Transverse colon (tissue), 4 donors: ENCODE data around the gene HAPLN1. TPM values are rescaled to one million over a fixed set of nuclear protein-coding genes. Genes with fewer than 3 reads are reported as not detected.
"Not testable (repeated sequence)": the region's sequence is repeated elsewhere in the genome, so short reads cannot be mapped to it uniquely, and the experiment has no call there.

Source experiments
- DNase-seq: peaks from one replicate; pipeline ENCODE4 v3.0.0-alpha.2; 2019
- H3K27ac ChIP-seq, 4 donors: fragments of 200-600 bp; sonication (generic); 2 replicates each; pipeline ENCODE4 v1.5.1; 2016 to 2018; ENCODE audit warnings: inconsistent platforms in 4 of 4
- H3K27me3 ChIP-seq: fragments of 200-600 bp; sonication (generic); 2 replicates; pipeline ENCODE4 v1.5.1; 2017; ENCODE audit warnings: inconsistent platforms
- H3K36me3 ChIP-seq, 4 donors: fragments of 200-600 bp; sonication (generic); 2 replicates each; pipeline ENCODE4 v1.5.1; 2017 to 2019; ENCODE audit warnings: inconsistent platforms in 4 of 4
- H3K4me1 ChIP-seq, 4 donors: fragments of 200-600 bp; sonication (generic); 2 replicates each; pipeline ENCODE4 v1.5.1; 2017 to 2020; ENCODE audit warnings: inconsistent platforms in 4 of 4
- H3K4me3 ChIP-seq, 4 donors: fragments of 200-600 bp; sonication (generic); 1 replicate in 1 of 4; 2 replicates in 3 of 4; pipeline versions ENCODE4 v1.5.1 to v1.6.1; 2017 to 2019; ENCODE audit warnings: inconsistent platforms in 4 of 4
- H3K9me3 ChIP-seq, 2 donors: fragments of 200-600 bp; sonication (generic); 2 replicates each; pipeline ENCODE4 v1.5.1; 2017 to 2019; ENCODE audit warnings: inconsistent platforms in 2 of 2
- CTCF ChIP-seq, 5 experiments: fragments of 200-600 bp in 3 of 5; fragments of 450-650 bp in 2 of 5; sonication (generic) in 3 of 5; IDR thresholded peaks; 1 replicate in 2 of 5; 2 replicates in 3 of 5; pipeline ENCODE4 v1.5.1; 2016 to 2017; ENCODE audit warnings: antibody characterized with exemption in 5 of 5, inconsistent platforms in 3 of 5, mild to moderate bottlenecking in 2 of 5, moderate library complexity in 1 of 5
- EP300 ChIP-seq: sonication (generic); formaldehyde crosslinking; IDR thresholded peaks from one replicate; pipeline ENCODE4 v1.6.1; 2017; ENCODE audit warnings: antibody characterized with exemption, low read depth
- POLR2A ChIP-seq: fragments of 450-650 bp; IDR thresholded peaks from one replicate; pipeline ENCODE4 v1.6.1; 2016; ENCODE audit warnings: antibody characterized with exemption, mild to moderate bottlenecking, moderate library complexity
- POLR2AphosphoS5 ChIP-seq, 3 donors: sonication (generic); formaldehyde crosslinking; IDR thresholded peaks; one replicate each; pipeline ENCODE4 v1.6.1; 2016; ENCODE audit warnings: antibody characterized with exemption in 3 of 3
- WGBS, 2 donors: methylation state at CpG; one replicate each; pipeline ENCODE4 v1.1.5; 2018; ENCODE audit warnings: low coverage in 1 of 2; 5-methylcytosine and 5-hydroxymethylcytosine counted together
- in situ Hi-C, 4 donors: fragments of 200-750 bp; cut with MboI; loops; one replicate each; pipeline versions ENCODE4 v1.15.0 to v1.15.1; 2017; ENCODE audit warnings: low sequenced_read_pairs in 3 of 4, low pct_ligation_motif_present in 1 of 4, low pct_unique_long_range_greater_than_20kb in 1 of 4
- intact Hi-C: fragments of 100-400 bp; cut with DNase I; formaldehyde crosslinking; loops from one replicate; pipeline ENCODE4 v1.15.1; 2023; ENCODE audit warnings: low total_unique reads
- total RNA-seq, 4 donors: library from RNA; depleted of rRNA; stranded (reverse); fragments of >200 nt; gene quantifications; one replicate each; pipeline ENCODE4 v1.1.0, GENCODE V29; 2016

The HAPLN1 gene
- total RNA-seq, 4 donors from 2014 or later, result 0.48 to 3.1 TPM; not detected in 2

GRCh38 chr5:83744821-83745220 lies 24.2 kb upstream of the HAPLN1 start:
- intact Hi-C loops (no loop called here), in situ Hi-C loops (no loop called here)
- Histone ChIP-seq H3K9me3 (peaks cover 0 to 5% of the 10 kb centered on the region in 2 donors), H3K27ac (no peak overlapping the region), H3K27me3 (no peaks in the 10 kb centered on the region), H3K4me1 (peaks cover 0 to 6% (median 3%) of the 10 kb centered on the region in 4 donors), H3K4me3 (no peak overlapping the region), H3K36me3 (no peaks in the 10 kb centered on the region)
- TF ChIP-seq EP300 (no peak), POLR2AphosphoS5 (IDR thresholded peaks at IDR 0.05) (no peak), CTCF (IDR thresholded peaks at IDR 0.05) (no peak), POLR2A (no peak)
- DNase-seq, result no peak
- whole genome bisulfite sequencing, 2 donors, result 62% methylated on average over 1 of the region's 1 CpG; no CpG with 5 or more reads in 1 of the 2 donors

GRCh38 chr5:83742089-83742488 lies 21.4 kb upstream of the HAPLN1 start:
- no peaks in the 10 kb centered on the region for H3K9me3 ChIP-seq
- no peaks in the 10 kb centered on the region for H3K36me3 ChIP-seq
- peak overlapping the region in 1 of 4 donors; percentile 33 for H3K27ac ChIP-seq
- WGBS, 2 donors, result 60 to 71% methylated on average over 4 of the region's 4 CpGs
- no peak overlapping the region for H3K4me3 ChIP-seq
- intact Hi-C loops (no loop called here), in situ Hi-C loops (no loop called here)
- H3K27me3 ChIP-seq, result no peaks in the 10 kb centered on the region
- TF ChIP-seq POLR2A (no peak), POLR2AphosphoS5 (IDR thresholded peaks at IDR 0.05) (no peak), EP300 (no peak), CTCF (IDR thresholded peaks at IDR 0.05) (no peak)
- H3K4me1 ChIP-seq, result peaks cover 0 to 11% (median 3%) of the 10 kb centered on the region in 4 donors
- no peak for DNase-seq

- no peaks in the 10 kb centered on the region for H3K9me3 ChIP-seq
- no peaks in the 10 kb centered on the region for H3K36me3 ChIP-seq
- DNase-seq, result no peak
- intact Hi-C loops, result no loop called here
- H3K4me1 ChIP-seq, result peaks cover 0 to 11% (median 3%) of the 10 kb centered on the region in 4 donors
- no peak for TF ChIP-seq POLR2A
- no peaks in the 10 kb centered on the region for H3K27me3 ChIP-seq
- H3K27ac ChIP-seq, result peak overlapping the region in 1 of 4 donors; percentile 33
- no peak overlapping the region for H3K4me3 ChIP-seq
- in situ Hi-C loops, result no loop called here
- 60 to 83% methylated on average over 3 of the region's 3 CpGs for WGBS, 2 donors
Observed at GRCh38 chr5:83741571-83741970, 20.9 kb upstream of the HAPLN1 start.

- in situ Hi-C loops (no loop called here), intact Hi-C loops (no loop called here)
- H3K27ac ChIP-seq, result no peak overlapping the region
- H3K4me1 ChIP-seq, result peaks cover 0 to 11% (median 3%) of the 10 kb centered on the region in 4 donors
- TF ChIP-seq POLR2A (no peak), POLR2AphosphoS5 (IDR thresholded peaks at IDR 0.05) (no peak), EP300 (no peak), CTCF (IDR thresholded peaks at IDR 0.05) (no peak)
- H3K9me3 ChIP-seq, result no peaks in the 10 kb centered on the region
- DNase-seq, result no peak
- WGBS, 2 donors, result 78 to 82% methylated on average over 2 of the region's 2 CpGs
- H3K27me3 ChIP-seq, result no peaks in the 10 kb centered on the region
- no peak overlapping the region for H3K4me3 ChIP-seq
- H3K36me3 ChIP-seq, result no peaks in the 10 kb centered on the region
Observed at GRCh38 chr5:83740741-83741140, 20.1 kb upstream of the HAPLN1 start.

GRCh38 chr5:83736169-83736568 lies 15.5 kb upstream of the HAPLN1 start:
- H3K27ac ChIP-seq, H3K27me3 ChIP-seq, DNase-seq, H3K9me3 ChIP-seq, H3K4me1 ChIP-seq, in situ Hi-C loops, H3K36me3 ChIP-seq, intact Hi-C loops, H3K4me3 ChIP-seq: not testable (repeated sequence)
- 80 to 89% methylated on average over 1 to 2 of the region's 2 CpGs for WGBS, 2 donors

- H3K36me3 ChIP-seq, H3K27ac ChIP-seq, H3K4me1 ChIP-seq, H3K9me3 ChIP-seq, in situ Hi-C loops, DNase-seq, H3K4me3 ChIP-seq, intact Hi-C loops, H3K27me3 ChIP-seq: not testable (repeated sequence)
Observed at GRCh38 chr5:83735058-83735457, 14.4 kb upstream of the HAPLN1 start.
